SK-N-SH treated with all-trans-retinoic acid at 6 μM for 48 hours (cell line): ENCODE data around the gene XYLB.

Experiments used
- CSDC2 ChIP-seq: fragments of 250-450 bp; sonication (Bioruptor Pico); IDR thresholded peaks from 2 replicates; pipeline ENCODE4 v1.5.0; 2020; ENCODE audit warnings: mild to moderate bottlenecking, moderate library complexity
- GLIS3 ChIP-seq: fragments of 250-450 bp; sonication (Bioruptor Pico); IDR thresholded peaks from 2 replicates; pipeline ENCODE4 v1.5.0; 2020; ENCODE audit warnings: mild to moderate bottlenecking, moderate library complexity
- ISL1 ChIP-seq: fragments of 250-450 bp; sonication (Bioruptor Pico); IDR thresholded peaks from 2 replicates; pipeline ENCODE4 v2.1.2; 2022; ENCODE audit warnings: mild to moderate bottlenecking, moderate library complexity
- RARB ChIP-seq: fragments of 250-450 bp; sonication (Bioruptor Pico); IDR thresholded peaks from 2 replicates; pipeline ENCODE4 v1.8.0; 2021; ENCODE audit warnings: mild to moderate bottlenecking, moderate library complexity
- TCF4 ChIP-seq: fragments of 250-450 bp; sonication (Bioruptor Pico); IDR thresholded peaks from 2 replicates; pipeline ENCODE4 v1.8.0; 2021; ENCODE audit warnings: mild to moderate bottlenecking, moderate library complexity, borderline replicate concordance
- ZFP30 ChIP-seq: fragments of 450-650 bp; formaldehyde crosslinking; IDR thresholded peaks from 2 replicates; pipeline ENCODE4 v1.5.0; 2022; ENCODE audit warnings: mild to moderate bottlenecking, moderate library complexity
- TF ChIP-seq, protein P1 (sequence below): fragments of 250-450 bp; sonication (Bioruptor Pico); IDR thresholded peaks from 2 replicates; pipeline ENCODE4 v1.8.0; 2020; ENCODE audit warnings: mild to moderate bottlenecking, moderate library complexity, borderline replicate concordance
- TF ChIP-seq, protein P2 (sequence below): fragments of 250-450 bp; sonication (Bioruptor Pico); IDR thresholded peaks from 2 replicates; pipeline ENCODE4 v1.5.1; 2020; ENCODE audit warnings: low read depth, mild to moderate bottlenecking, moderate library complexity
- TF ChIP-seq, protein P3 (sequence below): fragments of 250-450 bp; sonication (Bioruptor Pico); IDR thresholded peaks from 2 replicates; pipeline ENCODE4 v1.8.0; 2021; ENCODE audit warnings: low read depth, mild to moderate bottlenecking, moderate library complexity, borderline replicate concordance

DNA sequence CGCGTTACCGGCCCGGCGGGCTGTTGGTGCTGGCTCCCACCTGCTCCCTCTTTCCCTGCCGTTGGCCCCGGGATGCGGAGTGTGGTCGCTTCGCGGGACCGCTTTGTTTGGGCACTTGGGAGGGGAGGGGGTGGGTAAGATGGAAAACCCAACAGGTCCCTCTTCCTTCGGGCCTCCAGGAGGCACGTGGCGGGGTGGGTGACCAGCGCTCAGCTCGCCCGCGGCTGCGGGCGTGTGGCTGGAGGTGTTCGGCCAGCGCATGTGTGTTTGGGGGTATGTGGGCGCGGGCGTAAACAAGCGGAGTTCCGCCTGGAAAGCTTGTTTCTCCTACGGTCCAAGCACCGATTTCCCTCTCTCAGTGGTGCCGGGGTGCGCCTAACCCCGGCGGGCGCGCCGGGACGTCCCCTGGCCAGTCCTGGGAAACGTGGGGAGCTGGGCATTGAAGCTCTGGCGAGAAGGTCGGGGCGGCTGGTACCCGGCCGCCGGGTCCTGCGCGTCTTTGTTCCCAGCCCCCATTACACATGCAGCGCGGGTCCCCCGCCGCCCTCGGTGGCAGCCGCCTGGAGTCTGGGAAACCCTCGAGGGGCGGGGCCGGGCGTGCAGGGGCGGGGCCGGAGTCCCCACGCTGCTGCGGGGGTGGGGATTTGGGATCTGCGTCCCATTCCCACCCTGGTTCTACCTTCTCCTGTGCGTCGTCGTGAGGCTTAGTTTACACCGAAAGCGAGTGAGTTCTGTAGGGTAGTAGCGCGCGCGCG lies 108.5 kb downstream of the XYLB start:
- TF ChIP-seq RARB (CRISPR knock-in tag) (no peak), CSDC2 (no peak), ISL1 (CRISPR knock-in tag) (no peak), GLIS3 (CRISPR knock-in tag) (no peak), ZFP30 (CRISPR knock-in tag) (no peak), TCF4 (CRISPR knock-in tag) (no peak)
- TF ChIP-seq, protein P1, sequence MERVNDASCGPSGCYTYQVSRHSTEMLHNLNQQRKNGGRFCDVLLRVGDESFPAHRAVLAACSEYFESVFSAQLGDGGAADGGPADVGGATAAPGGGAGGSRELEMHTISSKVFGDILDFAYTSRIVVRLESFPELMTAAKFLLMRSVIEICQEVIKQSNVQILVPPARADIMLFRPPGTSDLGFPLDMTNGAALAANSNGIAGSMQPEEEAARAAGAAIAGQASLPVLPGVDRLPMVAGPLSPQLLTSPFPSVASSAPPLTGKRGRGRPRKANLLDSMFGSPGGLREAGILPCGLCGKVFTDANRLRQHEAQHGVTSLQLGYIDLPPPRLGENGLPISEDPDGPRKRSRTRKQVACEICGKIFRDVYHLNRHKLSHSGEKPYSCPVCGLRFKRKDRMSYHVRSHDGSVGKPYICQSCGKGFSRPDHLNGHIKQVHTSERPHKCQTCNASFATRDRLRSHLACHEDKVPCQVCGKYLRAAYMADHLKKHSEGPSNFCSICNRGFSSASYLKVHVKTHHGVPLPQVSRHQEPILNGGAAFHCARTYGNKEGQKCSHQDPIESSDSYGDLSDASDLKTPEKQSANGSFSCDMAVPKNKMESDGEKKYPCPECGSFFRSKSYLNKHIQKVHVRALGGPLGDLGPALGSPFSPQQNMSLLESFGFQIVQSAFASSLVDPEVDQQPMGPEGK (CRISPR knock-in tag) = no peak
- TF ChIP-seq, protein P2, sequence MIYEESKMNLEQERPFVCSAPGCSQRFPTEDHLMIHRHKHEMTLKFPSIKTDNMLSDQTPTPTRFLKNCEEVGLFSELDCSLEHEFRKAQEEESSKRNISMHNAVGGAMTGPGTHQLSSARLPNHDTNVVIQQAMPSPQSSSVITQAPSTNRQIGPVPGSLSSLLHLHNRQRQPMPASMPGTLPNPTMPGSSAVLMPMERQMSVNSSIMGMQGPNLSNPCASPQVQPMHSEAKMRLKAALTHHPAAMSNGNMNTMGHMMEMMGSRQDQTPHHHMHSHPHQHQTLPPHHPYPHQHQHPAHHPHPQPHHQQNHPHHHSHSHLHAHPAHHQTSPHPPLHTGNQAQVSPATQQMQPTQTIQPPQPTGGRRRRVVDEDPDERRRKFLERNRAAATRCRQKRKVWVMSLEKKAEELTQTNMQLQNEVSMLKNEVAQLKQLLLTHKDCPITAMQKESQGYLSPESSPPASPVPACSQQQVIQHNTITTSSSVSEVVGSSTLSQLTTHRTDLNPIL (CRISPR knock-in tag) = no peak
- TF ChIP-seq, protein P3, sequence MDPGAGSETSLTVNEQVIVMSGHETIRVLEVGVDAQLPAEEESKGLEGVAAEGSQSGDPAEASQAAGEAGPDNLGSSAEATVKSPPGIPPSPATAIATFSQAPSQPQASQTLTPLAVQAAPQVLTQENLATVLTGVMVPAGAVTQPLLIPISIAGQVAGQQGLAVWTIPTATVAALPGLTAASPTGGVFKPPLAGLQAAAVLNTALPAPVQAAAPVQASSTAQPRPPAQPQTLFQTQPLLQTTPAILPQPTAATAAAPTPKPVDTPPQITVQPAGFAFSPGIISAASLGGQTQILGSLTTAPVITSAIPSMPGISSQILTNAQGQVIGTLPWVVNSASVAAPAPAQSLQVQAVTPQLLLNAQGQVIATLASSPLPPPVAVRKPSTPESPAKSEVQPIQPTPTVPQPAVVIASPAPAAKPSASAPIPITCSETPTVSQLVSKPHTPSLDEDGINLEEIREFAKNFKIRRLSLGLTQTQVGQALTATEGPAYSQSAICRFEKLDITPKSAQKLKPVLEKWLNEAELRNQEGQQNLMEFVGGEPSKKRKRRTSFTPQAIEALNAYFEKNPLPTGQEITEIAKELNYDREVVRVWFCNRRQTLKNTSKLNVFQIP (CRISPR knock-in tag) = no peak
